ENCODE measurements around the gene GLB1L2.
"Not testable (repeated sequence)": the region's sequence is repeated elsewhere in the genome, so short reads cannot be mapped to it uniquely, and the experiment has no call there.

The GLB1L2 gene

DNA sequence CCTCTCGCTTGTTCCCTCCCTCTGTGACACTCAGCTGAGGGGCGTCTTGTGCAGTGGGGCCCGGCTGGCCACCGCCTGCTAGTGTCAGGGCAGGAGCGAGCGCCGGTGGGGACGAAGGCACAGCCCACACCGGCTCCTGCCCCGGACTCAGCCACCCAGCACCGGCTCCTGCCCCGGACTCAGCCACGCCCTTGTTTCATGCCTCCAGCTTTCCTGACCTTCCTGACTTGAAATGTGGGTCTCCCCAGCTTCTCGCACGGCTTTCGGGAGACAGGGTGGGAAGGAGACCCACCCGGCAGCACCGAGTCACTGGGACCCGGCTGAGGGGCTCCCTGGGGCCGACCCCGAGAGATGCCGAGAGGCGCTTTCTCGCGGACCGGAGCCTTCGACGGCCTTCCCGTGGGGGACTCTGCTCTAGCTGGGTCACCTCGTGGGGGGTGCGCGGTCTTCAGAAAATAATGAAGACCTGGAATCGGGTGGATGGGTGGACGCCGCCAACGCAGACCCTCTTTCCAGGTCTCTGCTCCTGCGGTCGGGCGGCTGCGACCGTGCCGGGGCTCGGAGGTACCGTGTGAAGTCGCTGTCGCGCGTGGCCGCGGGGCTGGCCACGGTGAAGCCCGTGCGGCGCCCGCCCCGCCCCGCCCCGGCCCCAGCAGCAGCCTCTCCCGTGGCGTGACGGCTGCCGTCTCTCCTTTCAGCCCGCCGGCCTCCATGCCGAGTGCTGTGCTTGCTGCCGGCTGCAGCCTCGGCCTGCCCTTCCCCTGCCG is 10.2 kb downstream of the GLB1L2 start:
- H3K36me3 ChIP-seq (ENCODE audit: insufficient read depth, low read length), result no peaks in the 10 kb centered on the region
- H3K27me3 ChIP-seq (ENCODE audit: control insufficient read depth in 1 of 2, insufficient read depth in 2 of 2, low read length in 2 of 2), result no peaks in the 10 kb centered on the region
- no peak overlapping the region for H3K4me3 ChIP-seq (ENCODE audit: low read depth in 1 of 2, low read length in 2 of 2)

DNA sequence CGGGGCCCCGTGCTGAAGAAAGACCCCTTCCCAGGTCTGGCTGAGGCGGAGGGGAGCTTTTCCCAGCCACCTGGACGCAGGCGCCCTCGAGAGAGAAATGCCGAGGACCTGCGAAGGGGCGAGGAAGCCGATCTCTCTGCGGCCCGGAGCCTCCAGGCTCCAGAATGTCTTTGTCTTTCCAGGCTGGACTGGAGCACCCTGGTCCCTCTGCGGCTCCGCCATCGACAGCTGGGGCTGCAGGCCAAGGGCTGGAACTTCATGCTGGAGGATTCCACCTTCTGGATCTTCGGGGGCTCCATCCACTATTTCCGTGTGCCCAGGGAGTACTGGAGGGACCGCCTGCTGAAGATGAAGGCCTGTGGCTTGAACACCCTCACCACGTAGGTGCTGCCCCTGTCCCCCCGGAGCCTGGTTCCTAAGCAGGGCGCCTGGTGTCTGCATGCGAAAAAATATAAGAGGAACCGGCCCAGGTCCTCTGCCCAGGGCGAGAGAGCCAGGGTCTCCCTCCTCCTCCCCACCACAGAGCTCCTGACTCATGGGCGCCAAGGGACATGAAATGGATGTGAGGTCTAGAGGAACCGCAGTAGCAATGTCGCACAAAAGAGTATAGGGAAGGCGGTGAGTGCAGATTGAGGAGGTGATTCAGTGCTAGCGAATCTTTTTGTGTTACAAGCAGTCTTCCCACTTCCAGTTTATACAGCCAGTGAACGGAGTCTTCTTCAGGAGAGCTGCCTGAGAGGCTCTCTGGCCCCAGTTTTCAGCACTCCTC is 11.0 kb downstream of the GLB1L2 start:
- Histone ChIP-seq H3K36me3 (ENCODE audit: insufficient read depth, low read length) (no peaks in the 10 kb centered on the region), H3K9ac (ENCODE audit: low read length) (no peak overlapping the region), H3K27ac (ENCODE audit: low read depth, low read length) (no peak overlapping the region), H3K9me3 (ENCODE audit: low read length) (no peaks in the 10 kb centered on the region), H3K4me3 (ENCODE audit: low read depth in 1 of 2, low read length in 2 of 2) (no peak overlapping the region), H3K27me3 (ENCODE audit: control insufficient read depth in 1 of 2, insufficient read depth in 2 of 2, low read length in 2 of 2) (no peaks in the 10 kb centered on the region), H3K4me1 (ENCODE audit: insufficient read depth, low read length) (no peaks in the 10 kb centered on the region)

More for the DNA sequence above, 10.2 kb downstream of the GLB1L2 start:
- Histone ChIP-seq H3K27ac (ENCODE audit: low read depth, low read length) (no peak overlapping the region), H3K9ac (ENCODE audit: low read length) (no peak overlapping the region), H3K4me1 (ENCODE audit: insufficient read depth, low read length) (no peaks in the 10 kb centered on the region), H3K9me3 (ENCODE audit: low read length) (no peaks in the 10 kb centered on the region)

DNA sequence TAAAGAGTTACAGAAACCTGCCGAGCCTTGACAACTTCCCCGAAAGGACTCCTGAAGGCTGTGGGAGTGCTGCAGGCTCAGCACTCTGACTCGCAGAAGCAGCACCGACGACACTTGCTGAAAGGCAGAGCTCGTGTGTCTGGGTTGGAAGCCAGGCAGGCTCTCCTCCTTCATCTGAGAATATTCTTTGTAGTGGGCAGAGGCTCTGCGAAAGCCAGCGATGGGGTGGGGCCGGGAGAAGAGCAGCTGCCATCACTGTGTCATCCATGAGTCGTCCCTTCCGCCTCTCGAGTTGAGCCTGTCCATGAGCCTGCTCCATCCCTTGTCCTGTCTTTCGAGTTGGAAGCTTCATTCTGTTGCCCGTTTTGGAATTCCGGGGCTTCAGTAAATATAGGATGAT is 11.9 kb downstream of the GLB1L2 start:
- Histone ChIP-seq H3K27ac (ENCODE audit: low read depth, low read length) (no peak overlapping the region), H3K4me1 (ENCODE audit: insufficient read depth, low read length) (no peaks in the 10 kb centered on the region), H3K4me3 (ENCODE audit: low read depth in 1 of 2, low read length in 2 of 2) (no peak overlapping the region), H3K27me3 (ENCODE audit: control insufficient read depth in 1 of 2, insufficient read depth in 2 of 2, low read length in 2 of 2) (no peaks in the 10 kb centered on the region), H3K9me3 (ENCODE audit: low read length) (no peaks in the 10 kb centered on the region), H3K9ac (ENCODE audit: low read length) (no peak overlapping the region), H3K36me3 (ENCODE audit: insufficient read depth, low read length) (no peaks in the 10 kb centered on the region)

DNA sequence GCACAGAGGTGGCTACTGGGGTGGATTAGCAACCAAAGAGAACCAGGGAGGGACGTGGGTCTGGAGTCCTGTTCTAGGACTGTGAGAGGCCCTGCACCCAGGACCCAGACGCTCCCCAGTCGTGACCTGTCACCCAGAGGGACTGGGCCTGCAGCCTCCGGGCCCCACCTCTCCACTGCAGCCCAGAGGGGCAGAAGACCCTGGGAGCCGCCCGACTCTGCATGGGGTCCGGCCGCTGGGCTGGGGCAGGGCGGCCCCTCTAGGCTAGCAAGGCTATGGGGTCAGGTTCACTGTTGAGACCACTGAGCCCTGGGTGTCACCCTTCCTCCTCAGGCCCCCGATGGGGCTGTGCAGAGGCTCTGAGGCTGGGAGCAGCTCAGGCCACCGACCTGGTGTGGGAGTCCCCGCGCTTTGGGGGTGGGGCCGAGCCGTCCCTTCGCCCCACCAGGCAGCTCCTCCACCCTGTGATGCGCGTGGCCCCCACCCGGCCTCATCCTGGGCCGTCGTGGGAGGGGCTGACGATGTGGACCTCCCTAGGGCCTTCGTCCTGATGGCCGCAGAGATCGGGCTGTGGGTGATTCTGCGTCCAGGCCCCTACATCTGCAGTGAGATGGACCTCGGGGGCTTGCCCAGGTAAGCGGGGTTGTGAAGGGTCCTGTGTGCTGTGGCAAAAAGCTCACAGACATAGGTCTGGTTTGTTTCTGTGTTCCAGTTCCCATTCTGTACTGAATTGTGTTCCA is 12.9 kb downstream of the GLB1L2 start:
- H3K4me1 ChIP-seq (ENCODE audit: insufficient read depth, low read length); H3K9me3 ChIP-seq (ENCODE audit: low read length); H3K27ac ChIP-seq (ENCODE audit: low read depth, low read length); H3K27me3 ChIP-seq (ENCODE audit: control insufficient read depth in 1 of 2, insufficient read depth in 2 of 2, low read length in 2 of 2); H3K36me3 ChIP-seq (ENCODE audit: insufficient read depth, low read length); H3K9ac ChIP-seq (ENCODE audit: low read length); H3K4me3 ChIP-seq (ENCODE audit: low read depth in 1 of 2, low read length in 2 of 2): not testable (repeated sequence)

GRCh38 chr11:134345237-134345550 is 13.4 kb downstream of the GLB1L2 start:
- no peaks in the 10 kb centered on the region for H3K27me3 ChIP-seq (ENCODE audit: control insufficient read depth in 1 of 2, insufficient read depth in 2 of 2, low read length in 2 of 2)
- no peak overlapping the region for H3K27ac ChIP-seq (ENCODE audit: low read depth, low read length)
- H3K9ac ChIP-seq (ENCODE audit: low read length), result no peak overlapping the region
- no peaks in the 10 kb centered on the region for H3K36me3 ChIP-seq (ENCODE audit: insufficient read depth, low read length)
- no peaks in the 10 kb centered on the region for H3K4me1 ChIP-seq (ENCODE audit: insufficient read depth, low read length)
- no peaks in the 10 kb centered on the region for H3K9me3 ChIP-seq (ENCODE audit: low read length)
- H3K4me3 ChIP-seq (ENCODE audit: low read depth in 1 of 2, low read length in 2 of 2), result no peak overlapping the region

GRCh38 chr11:134346101-134346975 is 14.6 kb downstream of the GLB1L2 start:
- Histone ChIP-seq H3K9ac (ENCODE audit: low read length) (no peak overlapping the region), H3K9me3 (ENCODE audit: low read length) (no peaks in the 10 kb centered on the region), H3K27me3 (ENCODE audit: control insufficient read depth in 1 of 2, insufficient read depth in 2 of 2, low read length in 2 of 2) (no peaks in the 10 kb centered on the region), H3K36me3 (ENCODE audit: insufficient read depth, low read length) (no peaks in the 10 kb centered on the region), H3K4me3 (ENCODE audit: low read depth in 1 of 2, low read length in 2 of 2) (no peak overlapping the region), H3K4me1 (ENCODE audit: insufficient read depth, low read length) (no peaks in the 10 kb centered on the region), H3K27ac (ENCODE audit: low read depth, low read length) (no peak overlapping the region)

DNA sequence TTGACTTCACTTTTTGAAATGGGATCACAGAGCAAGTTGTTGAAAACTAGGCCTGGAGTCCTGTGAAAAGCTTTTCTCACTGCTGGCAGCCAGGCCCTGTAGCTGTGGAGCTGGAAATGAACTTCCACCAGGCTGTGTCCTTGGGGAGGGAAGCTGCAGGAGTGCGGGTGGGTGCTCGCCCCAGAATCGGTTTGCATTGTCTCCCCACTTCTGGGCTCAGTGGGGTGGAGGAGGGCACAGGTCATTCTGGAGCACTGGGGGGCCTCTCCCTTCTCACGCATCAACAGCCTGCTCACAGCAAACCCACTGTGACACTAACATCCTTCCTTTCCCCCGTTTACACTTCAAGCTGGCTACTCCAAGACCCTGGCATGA is 15.2 kb downstream of the GLB1L2 start:
- H3K9ac ChIP-seq (ENCODE audit: low read length), result no peak overlapping the region

DNA sequence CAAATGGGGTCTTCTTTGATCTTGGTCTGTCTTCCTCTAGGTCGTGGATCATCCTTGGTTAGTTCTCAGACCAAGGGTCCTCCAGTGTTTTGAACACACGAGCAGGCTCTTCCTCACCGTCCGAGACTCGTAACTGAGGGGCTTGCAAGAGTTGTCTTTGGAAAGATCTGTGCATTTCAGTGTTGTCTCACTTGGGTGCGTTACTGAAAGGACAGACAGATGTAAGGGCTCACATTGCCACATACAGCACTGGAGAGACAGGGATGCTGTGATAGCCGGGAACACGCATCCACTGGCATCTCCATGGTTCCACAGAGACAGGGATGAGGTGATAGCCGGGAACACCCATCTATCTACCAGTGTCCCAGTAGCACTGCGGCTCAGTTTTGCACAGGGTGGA is 15.7 kb downstream of the GLB1L2 start:
- H3K4me1 ChIP-seq (ENCODE audit: insufficient read depth, low read length), result no peaks in the 10 kb centered on the region

More for the DNA sequence above, 15.2 kb downstream of the GLB1L2 start:
- Histone ChIP-seq H3K27ac (ENCODE audit: low read depth, low read length) (no peak overlapping the region), H3K9me3 (ENCODE audit: low read length) (no peaks in the 10 kb centered on the region), H3K27me3 (ENCODE audit: control insufficient read depth in 1 of 2, insufficient read depth in 2 of 2, low read length in 2 of 2) (no peaks in the 10 kb centered on the region), H3K4me3 (ENCODE audit: low read depth in 1 of 2, low read length in 2 of 2) (no peak overlapping the region), H3K4me1 (ENCODE audit: insufficient read depth, low read length) (no peaks in the 10 kb centered on the region), H3K36me3 (ENCODE audit: insufficient read depth, low read length) (no peaks in the 10 kb centered on the region)

DNA sequence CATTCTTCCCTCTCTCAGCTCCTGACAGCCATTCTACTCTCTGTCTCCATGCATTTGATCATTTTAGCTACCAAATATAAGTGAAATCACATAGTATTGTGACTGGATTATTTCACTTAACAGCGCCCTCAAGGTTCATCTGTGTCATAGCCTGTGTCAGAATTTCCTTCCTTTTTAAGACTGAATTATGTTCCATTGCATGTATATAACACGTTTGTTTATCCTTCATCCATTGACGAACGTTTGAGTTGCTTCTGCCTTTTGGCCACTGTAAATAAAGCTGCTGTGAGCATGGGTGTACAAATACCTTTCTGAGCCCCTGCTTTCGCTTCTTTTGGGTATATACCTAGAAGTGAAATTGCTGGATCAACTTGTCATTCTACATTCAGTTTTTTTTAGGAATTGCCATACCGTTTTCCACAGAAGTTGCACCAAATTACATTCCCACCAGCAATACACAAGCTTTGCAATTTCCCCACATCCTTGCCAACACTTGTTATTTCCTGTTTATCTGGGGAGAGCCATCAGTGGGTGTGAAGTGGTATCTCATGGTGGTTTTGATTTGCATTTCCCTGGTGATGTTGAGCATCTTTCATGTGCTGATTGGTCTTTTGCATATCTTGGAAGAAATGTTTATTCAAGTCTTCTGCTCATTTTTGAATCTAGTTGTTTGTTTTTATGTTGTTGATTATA is 17.5 kb downstream of the GLB1L2 start:
- no peak overlapping the region for H3K9ac ChIP-seq (ENCODE audit: low read length)
- H3K4me1 ChIP-seq (ENCODE audit: insufficient read depth, low read length), result no peaks in the 10 kb centered on the region
- no peak overlapping the region for H3K4me3 ChIP-seq (ENCODE audit: low read depth in 1 of 2, low read length in 2 of 2)
- H3K36me3 ChIP-seq (ENCODE audit: insufficient read depth, low read length), result no peaks in the 10 kb centered on the region
- no peaks in the 10 kb centered on the region for H3K9me3 ChIP-seq (ENCODE audit: low read length)
- no peaks in the 10 kb centered on the region for H3K27me3 ChIP-seq (ENCODE audit: control insufficient read depth in 1 of 2, insufficient read depth in 2 of 2, low read length in 2 of 2)
- no peak overlapping the region for H3K27ac ChIP-seq (ENCODE audit: low read depth, low read length)

More for the DNA sequence above, 15.7 kb downstream of the GLB1L2 start:
- H3K9me3 ChIP-seq (ENCODE audit: low read length), result no peaks in the 10 kb centered on the region
- H3K27ac ChIP-seq (ENCODE audit: low read depth, low read length), result no peak overlapping the region
- no peak overlapping the region for H3K4me3 ChIP-seq (ENCODE audit: low read depth in 1 of 2, low read length in 2 of 2)
- no peaks in the 10 kb centered on the region for H3K27me3 ChIP-seq (ENCODE audit: control insufficient read depth in 1 of 2, insufficient read depth in 2 of 2, low read length in 2 of 2)
- H3K9ac ChIP-seq (ENCODE audit: low read length), result no peak overlapping the region
- no peaks in the 10 kb centered on the region for H3K36me3 ChIP-seq (ENCODE audit: insufficient read depth, low read length)

- Histone ChIP-seq H3K4me3 (ENCODE audit: low read depth in 1 of 2, low read length in 2 of 2) (no peak overlapping the region), H3K9me3 (ENCODE audit: low read length) (no peaks in the 10 kb centered on the region), H3K27ac (ENCODE audit: low read depth, low read length) (no peak overlapping the region), H3K9ac (ENCODE audit: low read length) (no peak overlapping the region), H3K36me3 (ENCODE audit: insufficient read depth, low read length) (no peaks in the 10 kb centered on the region), H3K27me3 (ENCODE audit: control insufficient read depth in 1 of 2, insufficient read depth in 2 of 2, low read length in 2 of 2) (no peaks in the 10 kb centered on the region), H3K4me1 (ENCODE audit: insufficient read depth, low read length) (no peaks in the 10 kb centered on the region)
Observed at GRCh38 chr11:134349802-134350355, 18.1 kb downstream of the GLB1L2 start.
